22Rv1 (cell line): ENCODE results near the gene C22orf39.
"Not testable (repeated sequence)": the region's sequence is repeated elsewhere in the genome, so short reads cannot be mapped to it uniquely, and the experiment has no call there.

Experiments used
- ZFX ChIP-seq: fragments of 450-650 bp; IDR thresholded peaks from 2 replicates; pipeline ENCODE4 v1.6.1; 2017; ENCODE audit warnings: antibody characterized with exemption, borderline replicate concordance
- TF ChIP-seq, protein P1 (sequence below): fragments of 450-650 bp; IDR thresholded peaks from 2 replicates; pipeline ENCODE4 v1.5.1; 2017; ENCODE audit warnings: mild to moderate bottlenecking

DNA sequence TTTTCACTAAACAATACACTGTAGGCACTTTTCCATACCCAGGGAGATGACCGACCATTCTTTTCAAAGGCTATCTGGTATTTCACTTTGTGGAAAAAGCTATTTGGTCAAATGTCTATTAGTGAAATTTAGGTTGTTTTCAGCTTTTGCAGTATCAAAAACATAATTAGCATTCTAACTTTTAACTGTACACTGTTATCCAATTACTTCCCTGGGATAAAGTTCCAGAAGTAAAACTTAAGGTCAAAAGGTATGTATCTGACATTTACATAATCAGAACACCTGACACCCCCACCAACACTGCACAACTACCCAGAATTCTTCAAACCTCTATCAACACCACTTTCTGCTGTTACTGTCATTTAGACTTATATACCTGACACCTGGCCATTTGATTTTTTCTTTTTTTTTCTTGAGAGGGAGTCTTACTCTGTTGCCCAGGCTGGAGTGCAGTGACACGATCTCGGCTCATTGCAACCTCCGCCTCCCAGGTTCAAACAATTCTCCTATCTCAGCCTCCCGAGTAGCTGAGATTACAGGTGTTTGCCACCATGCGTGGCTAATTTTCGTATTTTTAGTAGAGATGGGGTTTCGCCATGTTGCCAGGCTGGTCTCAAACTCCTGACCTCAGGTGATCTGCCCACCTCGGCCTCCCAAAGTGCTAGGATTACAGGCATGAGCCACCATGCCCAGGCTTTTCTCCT lies 2.1 kb downstream of the C22orf39 start:
- not testable (repeated sequence) for TF ChIP-seq ZFX
- TF ChIP-seq, protein P1, sequence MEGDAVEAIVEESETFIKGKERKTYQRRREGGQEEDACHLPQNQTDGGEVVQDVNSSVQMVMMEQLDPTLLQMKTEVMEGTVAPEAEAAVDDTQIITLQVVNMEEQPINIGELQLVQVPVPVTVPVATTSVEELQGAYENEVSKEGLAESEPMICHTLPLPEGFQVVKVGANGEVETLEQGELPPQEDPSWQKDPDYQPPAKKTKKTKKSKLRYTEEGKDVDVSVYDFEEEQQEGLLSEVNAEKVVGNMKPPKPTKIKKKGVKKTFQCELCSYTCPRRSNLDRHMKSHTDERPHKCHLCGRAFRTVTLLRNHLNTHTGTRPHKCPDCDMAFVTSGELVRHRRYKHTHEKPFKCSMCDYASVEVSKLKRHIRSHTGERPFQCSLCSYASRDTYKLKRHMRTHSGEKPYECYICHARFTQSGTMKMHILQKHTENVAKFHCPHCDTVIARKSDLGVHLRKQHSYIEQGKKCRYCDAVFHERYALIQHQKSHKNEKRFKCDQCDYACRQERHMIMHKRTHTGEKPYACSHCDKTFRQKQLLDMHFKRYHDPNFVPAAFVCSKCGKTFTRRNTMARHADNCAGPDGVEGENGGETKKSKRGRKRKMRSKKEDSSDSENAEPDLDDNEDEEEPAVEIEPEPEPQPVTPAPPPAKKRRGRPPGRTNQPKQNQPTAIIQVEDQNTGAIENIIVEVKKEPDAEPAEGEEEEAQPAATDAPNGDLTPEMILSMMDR: not testable (repeated sequence)
